HEK293T (cell line): ENCODE results near the gene DOCK9.

Source experiments
- ARNT ChIP-seq: fragments of 450-650 bp; IDR thresholded peaks from 2 replicates; pipeline ENCODE4 v1.6.1; 2017; ENCODE audit warnings: mild to moderate bottlenecking
- BHLHE40 ChIP-seq: fragments of 450-650 bp; IDR thresholded peaks from 2 replicates; pipeline ENCODE4 v1.6.1; 2016; ENCODE audit warnings: mild to moderate bottlenecking, moderate library complexity, borderline replicate concordance
- ELF4 ChIP-seq: fragments of 450-650 bp; IDR thresholded peaks from 2 replicates; pipeline ENCODE4 v1.6.1; 2017; ENCODE audit warnings: antibody characterized with exemption
- FOXM1 ChIP-seq: fragments of 450-650 bp; IDR thresholded peaks from 2 replicates; pipeline ENCODE4 v1.6.1; 2017; ENCODE audit warnings: mild to moderate bottlenecking, borderline replicate concordance
- HDGF ChIP-seq: fragments of 450-650 bp; IDR thresholded peaks from 2 replicates; pipeline ENCODE4 v1.6.1; 2017; ENCODE audit warnings: antibody characterized with exemption, borderline replicate concordance
- L3MBTL2 ChIP-seq: fragments of 450-650 bp; conservative IDR thresholded peaks from 2 replicates; pipeline ENCODE4 v1.6.1; 2016; ENCODE audit warnings: mild to moderate bottlenecking
- LEF1 ChIP-seq: fragments of 450-650 bp; IDR thresholded peaks from 2 replicates; pipeline ENCODE4 v1.6.1; 2017; ENCODE audit warnings: mild to moderate bottlenecking, borderline replicate concordance
- NFRKB ChIP-seq: fragments of 450-650 bp; IDR thresholded peaks from 2 replicates; pipeline ENCODE4 v1.6.1; 2016; ENCODE audit warnings: mild to moderate bottlenecking, moderate library complexity
- SP1 ChIP-seq: fragments of 450-650 bp; IDR thresholded peaks from 2 replicates; pipeline ENCODE4 v1.6.1; 2017
- SUZ12 ChIP-seq: fragments of 450-650 bp; IDR thresholded peaks from 2 replicates; pipeline ENCODE4 v1.6.1; 2016; ENCODE audit warnings: mild to moderate bottlenecking
- TARDBP ChIP-seq: fragments of 450-650 bp; IDR thresholded peaks from 2 replicates; pipeline ENCODE4 v1.6.1; 2016
- ZNF384 ChIP-seq: fragments of 450-650 bp; IDR thresholded peaks from 2 replicates; pipeline ENCODE4 v1.6.1; 2016

DNA sequence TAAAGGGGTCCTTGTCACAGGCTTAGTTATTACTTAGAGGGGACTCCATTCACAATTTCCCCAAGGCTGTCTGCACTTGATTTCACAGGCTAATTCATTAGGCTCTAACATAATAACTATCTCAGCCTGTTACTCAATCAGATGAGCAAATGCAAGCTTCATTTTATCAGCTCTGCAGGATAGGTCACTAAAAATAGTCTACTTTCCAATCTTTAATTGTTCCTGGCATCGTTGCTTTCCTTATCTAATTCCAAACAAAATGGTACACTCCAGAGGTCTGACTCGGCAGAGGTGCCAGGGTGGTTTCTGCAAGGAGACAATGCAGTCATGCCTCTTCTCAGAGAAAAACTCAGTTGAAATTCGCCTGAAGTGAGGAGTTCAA, 155.6 kb downstream of the DOCK9 start:
- TF ChIP-seq BHLHE40 (no peak), ELF4 (no peak), TARDBP (no peak), NFRKB (no peak), ARNT (no peak), FOXM1 (no peak), ZNF384 (no peak), SP1 (no peak), LEF1 (no peak), L3MBTL2 (no peak), SUZ12 (no peak), HDGF (no peak)
